MM.1S (cell line): ENCODE measurements around the gene SH3RF1.

Experiments used
- DNase-seq: peaks from one replicate; pipeline ENCODE4 v3.0.0-alpha.2; 2015
- H2AFZ ChIP-seq: fragments of 300-600 bp; sonication (generic); 2 replicates; pipeline ENCODE4 v1.6.0; 2016; ENCODE audit warnings: antibody characterized with exemption, low read length
- H3F3A ChIP-seq: fragments of 300-600 bp; sonication (generic); 2 replicates; pipeline ENCODE4 v1.6.1; 2016; ENCODE audit warnings: mild to moderate bottlenecking, antibody characterized with exemption, low read length, moderate library complexity, mixed read lengths; ENCODE audit not compliant: insufficient read depth
- H3K27ac ChIP-seq: fragments of 300-600 bp; sonication (generic); 2 replicates; pipeline ENCODE4 v1.5.1; 2016; ENCODE audit warnings: mild to moderate bottlenecking, low read length
- H3K27me3 ChIP-seq: fragments of 300-600 bp; sonication (generic); replicated peaks from 2 replicates; pipeline ENCODE4 v1.6.0; 2016; ENCODE audit warnings: low read length; ENCODE audit not compliant: insufficient read depth
- H3K36me3 ChIP-seq: fragments of 300-600 bp; sonication (generic); replicated peaks from 2 replicates; pipeline ENCODE4 v1.6.1; 2016; ENCODE audit warnings: mild to moderate bottlenecking, low read length, mixed read lengths; ENCODE audit not compliant: insufficient read depth
- H3K4me1 ChIP-seq: fragments of 300-600 bp; sonication (generic); 2 replicates; pipeline ENCODE4 v1.6.1; 2016; ENCODE audit warnings: low read length, mixed read lengths
- H3K4me2 ChIP-seq: fragments of 300-600 bp; sonication (generic); 2 replicates; pipeline ENCODE4 v1.6.0; 2016; ENCODE audit warnings: low read depth, low read length
- H3K4me3 ChIP-seq: fragments of 300-600 bp; sonication (generic); 2 replicates; pipeline ENCODE4 v1.5.1; 2016; ENCODE audit warnings: low read length, mixed read lengths
- H3K79me2 ChIP-seq: fragments of 300-600 bp; sonication (generic); 2 replicates; pipeline ENCODE4 v1.6.1; 2016; ENCODE audit warnings: mixed run types, low read length, mixed read lengths
- H3K9ac ChIP-seq: fragments of 300-600 bp; sonication (generic); 2 replicates; pipeline ENCODE4 v1.6.1; 2016; ENCODE audit warnings: low read length, mixed read lengths
- H3K9me2 ChIP-seq: fragments of 300-600 bp; sonication (generic); replicated peaks from 2 replicates; pipeline ENCODE4 v1.6.1; 2016; ENCODE audit warnings: mild to moderate bottlenecking, low read length, mixed read lengths; ENCODE audit not compliant: insufficient read depth
- H3K9me3 ChIP-seq: fragments of 300-600 bp; sonication (generic); replicated peaks from 2 replicates; pipeline ENCODE4 v1.6.1; 2016; ENCODE audit warnings: mild to moderate bottlenecking, low read length, mixed read lengths; ENCODE audit not compliant: insufficient read depth
- H4K20me1 ChIP-seq: fragments of 300-600 bp; sonication (generic); 2 replicates; pipeline ENCODE4 v1.6.1; 2016; ENCODE audit warnings: mild to moderate bottlenecking, low read length, moderate library complexity, mixed read lengths; ENCODE audit not compliant: insufficient read depth
- EZH2 ChIP-seq: fragments of 300-600 bp; sonication (generic); optimal IDR thresholded peaks from 2 replicates; pipeline ENCODE3; 2017; ENCODE audit warnings: low read depth, mild to moderate bottlenecking, antibody characterized with exemption, low read length, mixed read lengths
- EZH2phosphoT487 ChIP-seq: fragments of 300-600 bp; sonication (generic); IDR thresholded peaks from 2 replicates; pipeline ENCODE4 v1.6.1; 2018; ENCODE audit warnings: antibody characterized with exemption, low read length
- TF ChIP-seq, protein P1 (sequence below): fragments of 300-600 bp; sonication (generic); IDR thresholded peaks from 2 replicates; pipeline ENCODE4 v1.5.1; 2016; ENCODE audit warnings: antibody characterized with exemption, low read length, mixed read lengths

The SH3RF1 gene

DNA sequence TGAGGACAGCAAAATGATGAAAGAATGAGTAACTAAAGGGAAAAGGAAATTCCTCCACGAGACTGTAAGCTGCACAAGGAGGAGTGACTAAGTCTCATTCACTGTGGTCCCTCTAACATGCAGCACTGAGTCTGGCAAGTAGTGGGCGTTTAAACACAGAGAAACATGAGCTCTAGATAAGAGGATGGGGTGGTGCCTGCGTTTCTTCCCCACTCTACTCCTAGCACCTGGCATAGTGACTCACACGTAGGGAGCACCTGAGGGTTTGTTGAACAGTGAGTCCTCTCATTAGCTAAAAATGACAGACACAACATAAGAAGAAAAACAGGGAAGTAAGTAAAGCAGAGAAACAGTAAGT, 154.9 kb downstream of the SH3RF1 start:
- Histone ChIP-seq H3K27me3 (no peaks in the 10 kb centered on the region), H3K27ac (no peak overlapping the region), H3K36me3 (no peaks in the 10 kb centered on the region), H3F3A (no peaks in the 10 kb centered on the region), H3K79me2 (no peaks in the 10 kb centered on the region), H3K4me2 (no peak overlapping the region), H2AFZ (no peak overlapping the region), H3K9me3 (no peaks in the 10 kb centered on the region), H3K4me3 (no peak overlapping the region), H4K20me1 (no peaks in the 10 kb centered on the region), H3K4me1 (no peaks in the 10 kb centered on the region), H3K9ac (no peak overlapping the region), H3K9me2 (no peaks in the 10 kb centered on the region)
- DNase-seq = no peak
- TF ChIP-seq EZH2 (no peak), EZH2phosphoT487 (no peak)
- TF ChIP-seq, protein P1, sequence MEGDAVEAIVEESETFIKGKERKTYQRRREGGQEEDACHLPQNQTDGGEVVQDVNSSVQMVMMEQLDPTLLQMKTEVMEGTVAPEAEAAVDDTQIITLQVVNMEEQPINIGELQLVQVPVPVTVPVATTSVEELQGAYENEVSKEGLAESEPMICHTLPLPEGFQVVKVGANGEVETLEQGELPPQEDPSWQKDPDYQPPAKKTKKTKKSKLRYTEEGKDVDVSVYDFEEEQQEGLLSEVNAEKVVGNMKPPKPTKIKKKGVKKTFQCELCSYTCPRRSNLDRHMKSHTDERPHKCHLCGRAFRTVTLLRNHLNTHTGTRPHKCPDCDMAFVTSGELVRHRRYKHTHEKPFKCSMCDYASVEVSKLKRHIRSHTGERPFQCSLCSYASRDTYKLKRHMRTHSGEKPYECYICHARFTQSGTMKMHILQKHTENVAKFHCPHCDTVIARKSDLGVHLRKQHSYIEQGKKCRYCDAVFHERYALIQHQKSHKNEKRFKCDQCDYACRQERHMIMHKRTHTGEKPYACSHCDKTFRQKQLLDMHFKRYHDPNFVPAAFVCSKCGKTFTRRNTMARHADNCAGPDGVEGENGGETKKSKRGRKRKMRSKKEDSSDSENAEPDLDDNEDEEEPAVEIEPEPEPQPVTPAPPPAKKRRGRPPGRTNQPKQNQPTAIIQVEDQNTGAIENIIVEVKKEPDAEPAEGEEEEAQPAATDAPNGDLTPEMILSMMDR = no peak

DNA sequence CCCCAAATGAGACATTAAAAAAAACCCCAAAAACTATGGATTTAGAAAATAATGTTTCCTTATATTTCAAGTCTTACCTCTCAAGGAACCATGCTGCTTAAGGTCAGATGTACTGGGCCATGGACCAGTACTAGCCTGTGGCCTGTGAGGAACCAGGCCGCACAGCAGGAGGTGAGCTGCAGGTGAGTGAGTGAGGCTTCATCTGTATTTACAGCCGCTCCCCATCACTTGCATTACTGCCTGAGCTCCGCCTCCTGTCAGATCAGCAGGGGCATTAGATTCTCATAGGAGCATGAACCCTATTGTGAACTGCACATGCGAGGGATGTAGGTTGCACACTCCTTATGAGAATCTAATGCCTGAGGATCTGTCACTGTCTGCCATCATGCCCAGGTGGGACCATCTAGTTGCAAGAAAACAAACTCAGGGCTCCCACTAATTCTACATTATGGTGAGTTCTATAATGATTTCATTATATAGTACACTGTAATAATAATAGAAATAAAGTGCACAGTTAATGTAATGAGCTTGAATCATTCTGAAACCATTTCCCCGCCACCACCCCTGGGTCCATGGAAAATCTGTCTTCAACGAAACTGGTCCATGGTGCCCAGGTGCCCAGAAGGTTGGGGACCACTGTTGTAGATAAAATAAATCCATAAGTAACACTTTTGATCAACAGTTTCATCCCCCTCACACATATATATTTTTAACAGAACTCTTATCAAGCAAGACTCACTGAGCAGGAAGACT, 155.4 kb downstream of the SH3RF1 start:
- no peak overlapping the region for H3K27ac ChIP-seq
- H3F3A ChIP-seq = no peaks in the 10 kb centered on the region
- no peak overlapping the region for H3K9ac ChIP-seq
- no peaks in the 10 kb centered on the region for H3K79me2 ChIP-seq
- no peaks in the 10 kb centered on the region for H4K20me1 ChIP-seq
- H3K9me3 ChIP-seq = no peaks in the 10 kb centered on the region
- no peak overlapping the region for H3K4me3 ChIP-seq
- H3K27me3 ChIP-seq = no peaks in the 10 kb centered on the region
- H3K4me2 ChIP-seq = no peak overlapping the region
- no peaks in the 10 kb centered on the region for H3K36me3 ChIP-seq
- no peak for TF ChIP-seq EZH2phosphoT487
- TF ChIP-seq, protein P1 = no peak
- no peak for TF ChIP-seq EZH2
- H3K9me2 ChIP-seq = no peaks in the 10 kb centered on the region
- DNase-seq = no peak
- H3K4me1 ChIP-seq = no peaks in the 10 kb centered on the region
- H2AFZ ChIP-seq = no peak overlapping the region

DNA sequence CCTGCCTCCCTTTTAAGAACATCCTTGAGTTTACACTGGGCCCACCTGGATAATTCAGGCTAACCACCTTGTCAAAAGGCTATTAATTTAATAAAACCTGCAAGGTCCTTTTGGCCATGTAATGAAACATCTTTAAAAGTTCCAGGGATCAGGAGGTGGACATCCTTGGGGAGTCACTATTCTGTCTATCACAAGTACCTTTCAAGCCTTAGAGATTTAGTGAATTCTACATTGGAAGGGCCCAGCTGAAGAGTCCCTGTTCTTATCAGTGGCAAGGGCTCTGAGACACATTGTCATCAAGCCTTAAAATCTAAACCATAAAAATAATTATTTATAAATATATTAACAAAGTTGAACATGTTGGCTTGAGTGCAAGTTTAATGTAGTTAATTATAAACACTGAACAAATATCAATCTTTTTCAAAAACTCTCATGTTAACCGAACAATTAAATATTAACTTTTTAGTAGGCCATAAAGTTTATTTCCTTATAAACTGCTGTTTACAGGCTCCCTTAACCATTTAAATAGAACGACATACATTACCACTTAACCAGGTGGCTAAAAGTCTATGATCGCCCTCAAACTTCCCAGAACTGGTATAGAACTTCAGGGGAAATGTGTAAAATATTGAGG, 156.3 kb downstream of the SH3RF1 start:
- TF ChIP-seq, protein P1 = no peak
- TF ChIP-seq EZH2 = no peak
- H3K79me2 ChIP-seq = no peaks in the 10 kb centered on the region
- H3K4me3 ChIP-seq = no peak overlapping the region
- no peak overlapping the region for H3K9ac ChIP-seq
- H3K4me2 ChIP-seq = no peak overlapping the region
- no peak for DNase-seq
- no peaks in the 10 kb centered on the region for H3K4me1 ChIP-seq
- no peaks in the 10 kb centered on the region for H3K36me3 ChIP-seq
- no peak overlapping the region for H3K27ac ChIP-seq
- H3K9me3 ChIP-seq = no peaks in the 10 kb centered on the region
- H3K27me3 ChIP-seq = no peaks in the 10 kb centered on the region
- no peaks in the 10 kb centered on the region for H4K20me1 ChIP-seq
- no peaks in the 10 kb centered on the region for H3F3A ChIP-seq
- no peaks in the 10 kb centered on the region for H3K9me2 ChIP-seq
- no peak overlapping the region for H2AFZ ChIP-seq
